HepG2 (cell line): Measurements from ENCODE around the gene NOTUM. TPM values are rescaled to one million over a fixed set of nuclear protein-coding genes. Genes with fewer than 3 reads are reported as not detected.

Source experiments
- AGO1 ChIP-seq: fragments of 200-400 bp; formaldehyde crosslinking; IDR thresholded peaks from 2 replicates; pipeline ENCODE4 v1.6.1; 2017; ENCODE audit warnings: mild to moderate bottlenecking, low read depth, low read length, moderate library complexity; ENCODE audit not compliant: poor library complexity, severe bottlenecking
- ATF2 ChIP-seq: sonication (generic); formaldehyde crosslinking; IDR thresholded peaks from 2 replicates; pipeline ENCODE4 v1.4.0; 2020; ENCODE audit warnings: missing genetic modification reagents
- CHD2 ChIP-seq: IDR thresholded peaks from 2 replicates; pipeline ENCODE4 v1.6.1; 2011; ENCODE audit warnings: low read depth, low read length, improper control_type of control experiment
- DMAP1 ChIP-seq: IDR thresholded peaks from 2 replicates; pipeline ENCODE4 v1.6.1; 2016
- DPF2 ChIP-seq: sonication (generic); formaldehyde crosslinking; IDR thresholded peaks from 2 replicates; pipeline ENCODE4 v1.4.0; 2020; ENCODE audit warnings: mild to moderate bottlenecking, low read depth, missing genetic modification reagents, borderline replicate concordance
- E2F2 ChIP-seq: sonication (generic); formaldehyde crosslinking; IDR thresholded peaks from 2 replicates; pipeline ENCODE4 v1.4.0; 2020; ENCODE audit warnings: missing genetic modification reagents, borderline replicate concordance
- ESRRA ChIP-seq: sonication (generic); formaldehyde crosslinking; IDR thresholded peaks from 2 replicates; pipeline ENCODE4 v1.5.1; 2020; ENCODE audit warnings: mild to moderate bottlenecking, low read depth, missing genetic modification reagents
- FOSL1 ChIP-seq: sonication (generic); formaldehyde crosslinking; IDR thresholded peaks from 2 replicates; pipeline ENCODE4 v1.9.0; 2021; ENCODE audit warnings: missing genetic modification reagents, borderline replicate concordance
- FOXK2 ChIP-seq: fragments of 450-650 bp; IDR thresholded peaks from 2 replicates; pipeline ENCODE4 v1.6.1; 2016
- FOXO4 ChIP-seq: sonication (generic); formaldehyde crosslinking; conservative IDR thresholded peaks from 2 replicates; pipeline ENCODE4 v1.8.1; 2023; ENCODE audit warnings: missing genetic modification reagents
- GABPB1 ChIP-seq: IDR thresholded peaks from 2 replicates; pipeline ENCODE4 v1.6.1; 2016; ENCODE audit warnings: mild to moderate bottlenecking, missing genetic modification reagents, moderate library complexity, missing compliant biosample characterization
- KDM5A ChIP-seq: fragments of 200-600 bp; sonication (generic); IDR thresholded peaks from 2 replicates; pipeline ENCODE4 v1.7.0; 2018; ENCODE audit warnings: antibody characterized with exemption, mild to moderate bottlenecking, low read length, borderline replicate concordance
- NFYB ChIP-seq: sonication (generic); formaldehyde crosslinking; IDR thresholded peaks from 2 replicates; pipeline ENCODE4 v1.4.0; 2020; ENCODE audit warnings: missing genetic modification reagents
- NR3C1 ChIP-seq: sonication (generic); formaldehyde crosslinking; IDR thresholded peaks from 2 replicates; pipeline ENCODE4 v1.4.0; 2020; ENCODE audit warnings: missing genetic modification reagents
- PRMT3 ChIP-seq: sonication (generic); formaldehyde crosslinking; IDR thresholded peaks from 2 replicates; pipeline ENCODE4 v1.8.1; 2022; ENCODE audit warnings: low read depth, mild to moderate bottlenecking, moderate library complexity, missing genetic modification reagents, borderline replicate concordance
- PTBP1 ChIP-seq: fragments of 200-400 bp; formaldehyde crosslinking; IDR thresholded peaks from 2 replicates; pipeline ENCODE4 v1.6.1; 2018; ENCODE audit warnings: low read length, low read depth; ENCODE audit not compliant: poor library complexity, severe bottlenecking
- RFXANK ChIP-seq: IDR thresholded peaks from 2 replicates; pipeline ENCODE4 v1.6.1; 2016
- RXRA ChIP-seq: sonication (generic); formaldehyde crosslinking; IDR thresholded peaks from 2 replicates; pipeline ENCODE4 v1.5.1; 2020; ENCODE audit warnings: missing genetic modification reagents
- STAT5B ChIP-seq: sonication (generic); formaldehyde crosslinking; IDR thresholded peaks from 2 replicates; pipeline ENCODE4 v1.4.0; 2020; ENCODE audit warnings: missing genetic modification reagents
- TAF15 ChIP-seq: fragments of 200-400 bp; formaldehyde crosslinking; IDR thresholded peaks from one replicate; pipeline ENCODE4 v1.6.1; 2018; ENCODE audit warnings: mild to moderate bottlenecking, low read depth, low read length; ENCODE audit not compliant: poor library complexity, severe bottlenecking
- YEATS2 ChIP-seq: sonication (generic); formaldehyde crosslinking; IDR thresholded peaks from 2 replicates; pipeline ENCODE4 v1.4.0; 2020; ENCODE audit warnings: missing genetic modification reagents, borderline replicate concordance
- ZBTB34 ChIP-seq: sonication (generic); formaldehyde crosslinking; IDR thresholded peaks from 2 replicates; pipeline ENCODE4 v1.8.0; 2022; ENCODE audit warnings: mild to moderate bottlenecking, missing genetic modification reagents
- ZFP36L1 ChIP-seq: sonication (generic); formaldehyde crosslinking; IDR thresholded peaks from 2 replicates; pipeline ENCODE4 v1.8.0; 2022; ENCODE audit warnings: mild to moderate bottlenecking, missing genetic modification reagents, moderate library complexity
- ZNF430 ChIP-seq: sonication (generic); formaldehyde crosslinking; IDR thresholded peaks from 2 replicates; pipeline ENCODE4 v1.9.0; 2021; ENCODE audit warnings: mild to moderate bottlenecking, missing genetic modification reagents
- ZNF530 ChIP-seq: sonication (generic); formaldehyde crosslinking; IDR thresholded peaks from 2 replicates; pipeline ENCODE4 v1.5.0; 2020; ENCODE audit warnings: low read depth, mild to moderate bottlenecking, missing genetic modification reagents
- ZNF556 ChIP-seq: sonication (generic); formaldehyde crosslinking; IDR thresholded peaks from 2 replicates; pipeline ENCODE4 v1.4.0; 2020; ENCODE audit warnings: mild to moderate bottlenecking, missing genetic modification reagents, borderline replicate concordance
- ZNF562 ChIP-seq: sonication (generic); formaldehyde crosslinking; IDR thresholded peaks from 2 replicates; pipeline ENCODE4 v1.8.0; 2022; ENCODE audit warnings: missing genetic modification reagents, borderline replicate concordance
- ZNF839 ChIP-seq: sonication (generic); formaldehyde crosslinking; IDR thresholded peaks from 2 replicates; pipeline ENCODE4 v1.4.0; 2020; ENCODE audit warnings: missing genetic modification reagents, mild to moderate bottlenecking, borderline replicate concordance
- polyA plus RNA-seq, 8 experiments: library from polyadenylated mRNA; depleted of rRNA in 3 of 8; stranded (reverse) in 7 of 8; unstranded in 1 of 8; fragments of >200 nt; fragmentation: Illumina TruSeq in 4 of 8; extraction: Trizol in 4 of 8; gene quantifications; 2 replicates each; pipeline versions ENCODE4 v1.2.1 to v1.2.3, GENCODE V29; 2011 to 2016; ENCODE audit warnings: low read depth in 4 of 8, missing spikeins in 1 of 8, mixed read lengths in 1 of 8; ENCODE audit not compliant: insufficient read depth in 1 of 8
- total RNA-seq, 5 experiments: library from RNA; depleted of rRNA; stranded (reverse); fragments of >200 nt; fragmentation: Illumina TruSeq; extraction: Trizol; gene quantifications; 2 replicates each; pipeline ENCODE4 v1.2.3, GENCODE V29; 2016; ENCODE audit warnings: low read depth in 1 of 5

Gene NOTUM
- total and polyA plus RNA-seq, 2 of the 13 experiments (the other 11 are each of a cell fraction or from before 2014, with no cell fraction given): 150 to 160 TPM

GRCh38 chr17:81999587-81999975 lies 38.6 kb upstream of the NOTUM start (continued):
- TF ChIP-seq ZNF556 (no peak), NR3C1 (CRISPR knock-in tag) (no peak), ZBTB34 (no peak), AGO1 (no peak), ZNF530 (CRISPR knock-in tag) (no peak), KDM5A (no peak), NFYB (no peak), CHD2 (no peak), FOXK2 (peak; percentile 68; the same call in 1 of the 2 replicates), RFXANK (CRISPR knock-in tag) (no peak), FOSL1 (CRISPR knock-in tag) (no peak), E2F2 (CRISPR knock-in tag) (no peak), DPF2 (CRISPR knock-in tag) (no peak; the same call in 1 of the 2 replicates), ATF2 (0 out of 2 replicates have a peak, but pooled peaks have one; percentile 27), ZNF562 (CRISPR knock-in tag) (no peak), PRMT3 (no peak), STAT5B (CRISPR knock-in tag) (no peak), PTBP1 (no peak), YEATS2 (CRISPR knock-in tag) (peak; percentile 63; the same call in 1 of the 2 replicates), ZFP36L1 (CRISPR knock-in tag) (no peak), TAF15 (no peak), RXRA (CRISPR knock-in tag) (no peak; the same call in 1 of the 2 replicates), FOXO4 (CRISPR knock-in tag) (no peak), GABPB1 (peak; percentile 67; the same call in 1 of the 2 replicates), ESRRA (no peak), DMAP1 (CRISPR knock-in tag) (no peak; the same call in 1 of the 2 replicates), ZNF430 (no peak), ZNF839 (CRISPR knock-in tag) (no peak)
